CD8-positive, alpha-beta memory T cell (primary cell): ENCODE measurements around the gene GIPR. TPM values are rescaled to one million over a fixed set of nuclear protein-coding genes. Genes with fewer than 3 reads are reported as not detected.
A peak's percentile ranks its signal among the peaks of the same experiment; 100 is the strongest.
"Not testable (repeated sequence)": the region's sequence is repeated elsewhere in the genome, so short reads cannot be mapped to it uniquely, and the experiment has no call there.

ENCODE experiments used
- CTCF ChIA-PET: fragments of 350-600 bp; sonication (Branson Sonifier 250); formaldehyde crosslinking; loops from one replicate; lab custom pipeline; 2021; ENCODE audit warnings: antibody characterized with exemption; lab: Charles Lee
- POLR2A ChIA-PET: fragments of 350-600 bp; sonication (Branson Sonifier 250); formaldehyde crosslinking; loops from one replicate; lab custom pipeline; 2021; ENCODE audit warnings: antibody characterized with exemption; lab: Charles Lee
- DNase-seq, 5 donors: peaks; one replicate each; pipeline versions ENCODE4 v3.0.0 to v3.0.0-alpha.2; 2020 to 2022; ENCODE audit warnings: mixed read lengths in 1 of 5
- H3K27ac ChIP-seq: one replicate; pipeline ENCODE4 v1.7.0; 2013; ENCODE audit warnings: low read depth, mild to moderate bottlenecking, low read length, moderate library complexity
- H3K27me3 ChIP-seq: 2 replicates; pipeline ENCODE4 v1.7.0; 2013; ENCODE audit warnings: low read length, mild to moderate bottlenecking; ENCODE audit not compliant: insufficient read depth, poor library complexity, severe bottlenecking
- H3K36me3 ChIP-seq: 2 replicates; pipeline ENCODE4 v1.7.0; 2013; ENCODE audit warnings: mild to moderate bottlenecking, low read length, moderate library complexity; ENCODE audit not compliant: insufficient read depth
- H3K4me1 ChIP-seq: 2 replicates; pipeline ENCODE4 v1.7.0; 2013; ENCODE audit warnings: mild to moderate bottlenecking, low read length, moderate library complexity; ENCODE audit not compliant: insufficient read depth
- H3K4me3 ChIP-seq: 2 replicates; pipeline ENCODE4 v1.7.0; 2013; ENCODE audit warnings: mild to moderate bottlenecking, low read length
- H3K9me3 ChIP-seq: 2 replicates; pipeline ENCODE4 v1.7.0; 2013; ENCODE audit warnings: mild to moderate bottlenecking, low read length
- H3K27ac Mint-ChIP-seq, 8 donors: one replicate each; pipeline ENCODE4 v1.8.0; 2020 to 2021; ENCODE audit warnings: mixed read lengths in 8 of 8, mild to moderate bottlenecking in 6 of 8, inconsistent platforms in 3 of 8, moderate library complexity in 3 of 8
- H3K27me3 Mint-ChIP-seq, 2 donors: one replicate each; pipeline ENCODE4 v1.8.0; 2020 to 2021; ENCODE audit warnings: mixed read lengths in 2 of 2, mild to moderate bottlenecking in 1 of 2, moderate library complexity in 1 of 2
- H3K36me3 Mint-ChIP-seq, 3 donors: one replicate each; pipeline ENCODE4 v1.8.0; 2020 to 2021; ENCODE audit warnings: mixed read lengths in 3 of 3, inconsistent platforms in 1 of 3, mild to moderate bottlenecking in 1 of 3
- H3K4me1 Mint-ChIP-seq, 3 donors: one replicate each; pipeline ENCODE4 v1.8.0; 2020 to 2021; ENCODE audit warnings: mixed read lengths in 3 of 3, inconsistent platforms in 1 of 3, mild to moderate bottlenecking in 1 of 3
- H3K4me3 Mint-ChIP-seq, 7 donors: one replicate each; pipeline ENCODE4 v1.8.0; 2020 to 2021; ENCODE audit warnings: mixed read lengths in 7 of 7, mild to moderate bottlenecking in 6 of 7, moderate library complexity in 4 of 7, inconsistent platforms in 2 of 7
- H3K9me3 Mint-ChIP-seq, 5 donors: one replicate each; pipeline ENCODE4 v1.8.0; 2020 to 2022; ENCODE audit warnings: mixed read lengths in 5 of 5, mild to moderate bottlenecking in 3 of 5, moderate library complexity in 2 of 5, inconsistent platforms in 1 of 5
- polyA plus RNA-seq: library from polyadenylated mRNA; unstranded; fragments of 300-500 nt; fragmentation: Illumina TruSeq; gene quantifications from one replicate; pipeline ENCODE4 v1.2.3, GENCODE V29; 2021
- total RNA-seq, 2 experiments: library from RNA; stranded (reverse); gene quantifications; one replicate each; pipeline ENCODE4 v1.2.3, GENCODE V29; 2021

GIPR gene
- total and polyA plus RNA-seq, 3 experiments from 2014 or later: 0.21 to 1.9 (median 1.7) TPM

DNA sequence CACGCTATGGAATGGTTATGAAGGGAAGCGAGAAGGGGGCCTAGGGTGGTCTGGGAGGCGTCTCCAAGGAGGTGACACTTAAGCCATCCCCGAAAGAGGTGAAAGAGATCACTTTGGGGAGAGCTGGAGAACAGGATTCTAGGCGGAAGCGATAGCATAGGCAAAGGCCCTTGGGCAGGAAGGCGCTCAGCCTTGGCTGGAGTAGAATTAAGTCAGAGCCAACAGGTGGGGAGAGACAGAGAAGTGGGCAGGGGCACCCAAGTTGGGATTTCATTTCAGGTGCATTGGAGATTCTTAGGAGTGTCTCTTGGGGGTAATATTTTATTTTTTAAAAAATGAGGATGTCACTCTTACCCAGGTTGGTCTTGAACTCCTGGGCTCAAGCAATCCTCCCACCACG lies 14.1 kb downstream of the GIPR start:
- POLR2A ChIA-PET: interaction anchor here (0.6 to 2.1 kb wide), 2 partner anchors 9 to 122 kb away, joined by 3 to 9 read pairs; partner anchors contain the start of genes QPCTL and SNRPD2
- H3K4me3 Mint-ChIP-seq: peak overlapping the region in 4 of 7 donors; percentile 28 to 84 (median 81)
- CTCF ChIA-PET: interaction anchor here (1.0 to 8.6 kb wide), 6 partner anchors 8 to 37 kb away, joined by 3 to 107 read pairs (median 8); partner anchors contain the start of genes QPCTL and SNRPD2

DNA sequence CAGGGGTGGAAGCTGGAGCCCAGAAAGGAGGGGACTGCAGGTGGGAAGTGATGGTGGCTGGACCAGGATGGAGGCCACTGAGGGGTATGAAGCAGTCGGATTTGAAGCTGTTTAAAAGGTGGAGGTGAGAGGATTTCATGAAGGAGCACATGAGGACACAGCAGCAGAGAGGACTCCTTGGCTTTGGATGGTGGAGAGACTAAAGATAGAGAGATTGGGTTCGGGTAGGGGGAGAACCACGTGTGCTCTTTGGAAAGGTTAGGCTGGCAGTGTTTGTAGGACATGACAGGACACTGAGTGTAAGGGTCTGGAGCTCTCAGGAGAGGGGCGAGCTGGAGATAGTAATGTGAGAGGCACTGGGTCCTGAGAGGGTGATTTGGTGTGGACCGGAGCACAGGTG lies 14.9 kb downstream of the GIPR start:
- Mint-ChIP-seq H3K27ac (peak overlapping the region in 3 of 8 donors; percentile 46 to 80 (median 51)), H3K4me3 (no peak overlapping the region), H3K4me1 (peaks cover 6 to 14% (median 10%) of the 10 kb centered on the region in 3 donors), H3K27me3 (no peaks in the 10 kb centered on the region), H3K9me3 (no peaks in the 10 kb centered on the region), H3K36me3 (peaks cover 0 to 43% (median 0%) of the 10 kb centered on the region in 3 donors)
- Histone ChIP-seq H3K36me3 (peaks cover 26% of the 10 kb centered on the region), H3K27ac (no peak overlapping the region), H3K9me3 (no peaks in the 10 kb centered on the region), H3K4me1 (peaks cover 8% of the 10 kb centered on the region), H3K27me3 (no peaks in the 10 kb centered on the region), H3K4me3 (no peak overlapping the region)
- POLR2A ChIA-PET: interaction anchor here (0.6 kb wide), 1 partner anchor 122 kb away, joined by 3 read pairs; no protein-coding TSS in a partner anchor
- CTCF ChIA-PET: interaction anchor here (0.6 to 8.6 kb wide), 4 partner anchors 9 to 996 kb away, joined by 3 to 107 read pairs (median 8); partner anchors contain the start of genes QPCTL and SNRPD2
- no peak for DNase-seq

More for the DNA sequence above, 14.1 kb downstream of the GIPR start:
- Mint-ChIP-seq H3K4me1 (peaks cover 10 to 19% (median 16%) of the 10 kb centered on the region in 3 donors), H3K9me3 (no peaks in the 10 kb centered on the region), H3K27ac (peak overlapping the region in 3 of 8 donors; percentile 54 to 91 (median 69)), H3K36me3 (peaks cover 0 to 35% (median 0%) of the 10 kb centered on the region in 3 donors), H3K27me3 (no peaks in the 10 kb centered on the region)
- Histone ChIP-seq H3K4me3 (peak overlapping the region; percentile 46), H3K9me3 (no peaks in the 10 kb centered on the region), H3K27ac (no peak overlapping the region), H3K36me3 (peaks cover 18% of the 10 kb centered on the region), H3K27me3 (no peaks in the 10 kb centered on the region), H3K4me1 (peaks cover 13% of the 10 kb centered on the region)
- DNase-seq: no peak

- H3K27me3 Mint-ChIP-seq, H3K9me3 ChIP-seq, CTCF ChIA-PET, H3K27ac Mint-ChIP-seq, DNase-seq, POLR2A ChIA-PET, H3K4me3 Mint-ChIP-seq, H3K4me3 ChIP-seq, H3K9me3 Mint-ChIP-seq, H3K27ac ChIP-seq, H3K27me3 ChIP-seq, H3K4me1 ChIP-seq: not testable (repeated sequence)
- peaks cover 0 to 57% (median 0%) of the 10 kb centered on the region in 3 donors for H3K36me3 Mint-ChIP-seq
- H3K4me1 Mint-ChIP-seq: peaks cover 8 to 19% (median 10%) of the 10 kb centered on the region in 3 donors
- H3K36me3 ChIP-seq: peaks cover 33% of the 10 kb centered on the region
These were observed 17.0 kb downstream of the GIPR start for GRCh38 chr19:45685045-45685444.

DNA sequence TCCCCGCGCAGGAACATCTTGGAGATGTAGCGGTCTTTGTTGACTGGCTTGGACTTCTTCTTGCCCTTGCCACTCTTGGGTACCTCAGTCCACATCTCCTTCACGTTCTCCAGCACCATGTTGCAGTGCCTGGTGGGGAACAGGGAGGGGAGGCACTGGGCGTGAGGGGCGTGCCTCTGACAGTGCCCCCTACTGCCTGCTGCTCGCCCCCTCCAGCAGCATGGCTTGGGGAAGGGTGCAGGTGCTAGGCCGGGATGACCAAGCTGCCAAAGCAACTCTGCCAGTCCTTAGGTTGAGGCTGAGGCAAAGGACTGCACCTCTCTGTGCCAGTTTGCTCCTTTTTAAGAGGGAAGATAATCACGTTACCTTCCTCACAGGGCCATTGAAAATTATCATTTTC lies 19.6 kb downstream of the GIPR start:
- H3K27ac Mint-ChIP-seq: no peak overlapping the region

DNA sequence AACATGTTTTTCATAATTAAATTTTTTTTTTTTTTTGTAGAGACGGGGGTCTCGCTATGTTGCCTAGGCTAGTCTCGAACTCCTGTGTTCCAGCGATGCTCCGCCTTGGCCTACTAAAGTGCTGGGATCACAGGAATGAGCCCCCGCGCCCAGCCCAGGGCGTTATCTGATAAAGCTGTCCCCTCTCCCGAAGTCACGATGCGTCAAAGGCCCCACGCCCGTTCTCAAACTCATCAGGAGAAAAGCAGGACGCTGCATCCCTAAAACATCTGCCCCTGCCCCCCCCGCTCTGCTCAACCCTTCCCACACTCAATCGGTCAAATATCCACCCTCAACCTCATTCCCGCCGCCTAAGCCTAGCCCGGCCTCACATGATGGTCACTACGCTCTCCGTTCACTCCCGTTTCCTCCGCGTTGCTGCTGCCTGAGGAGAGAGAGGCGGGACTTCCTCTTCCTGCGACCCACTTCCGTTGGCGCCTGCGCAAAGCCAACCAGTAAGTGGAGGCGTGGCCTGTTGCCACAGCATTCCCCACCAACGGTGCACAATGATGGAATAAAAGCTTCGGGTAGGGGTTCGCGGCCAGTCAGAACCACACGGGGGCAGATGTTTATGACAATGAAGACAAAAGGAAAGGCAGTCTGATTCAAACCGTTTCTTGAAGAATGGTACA lies 23.6 kb downstream of the GIPR start, which contains the start of gene SNRPD2:
Gene SNRPD2 (minus strand): TSS at position 438 of the 671 bp plus-strand sequence. CDS start 65 bp downstream, at position 373.
- peaks cover 7% of the 10 kb centered on the region for H3K4me1 ChIP-seq
- DNase-seq: peak in 4 of 5 donors; percentile 86 to 94 (median 90)
- ChIA-PET CTCF (interaction anchor here (0.8 to 9.0 kb wide), 15 partner anchors 12 to 252 kb away, joined by 3 to 107 read pairs (median 7); partner anchors contain the start of genes EML2, FBXO46, GIPR and SIX5), POLR2A (interaction anchor here (0.6 to 2.5 kb wide), 12 partner anchors 11 to 195 kb away, joined by 3 to 16 read pairs (median 6); partner anchors contain the start of genes EML2, FBXO46 and SIX5)
- H3K36me3 ChIP-seq: peaks cover 17% of the 10 kb centered on the region
- peak within 1 kb of the TSS; percentile 72 for H3K4me3 ChIP-seq
- no peaks in the 10 kb centered on the region for H3K9me3 ChIP-seq
- Mint-ChIP-seq H3K9me3 (no peaks in the 10 kb centered on the region), H3K27me3 (no peaks in the 10 kb centered on the region), H3K4me1 (peaks cover 16 to 26% (median 18%) of the 10 kb centered on the region in 3 donors), H3K27ac (peak within 1 kb of the TSS; percentile 92 to 100 (median 97)), H3K36me3 (peaks cover 0 to 56% (median 2%) of the 10 kb centered on the region in 3 donors), H3K4me3 (peak within 1 kb of the TSS; percentile 91 to 98 (median 93))
- peak within 1 kb of the TSS; percentile 92 for H3K27ac ChIP-seq
- no peaks in the 10 kb centered on the region for H3K27me3 ChIP-seq

More for the DNA sequence above, 19.6 kb downstream of the GIPR start:
- Histone ChIP-seq H3K4me3 (no peak overlapping the region), H3K27ac (no peak overlapping the region), H3K4me1 (peaks cover 7% of the 10 kb centered on the region), H3K9me3 (no peaks in the 10 kb centered on the region), H3K27me3 (no peaks in the 10 kb centered on the region), H3K36me3 (peaks cover 33% of the 10 kb centered on the region)
- peaks cover 11 to 20% (median 18%) of the 10 kb centered on the region in 3 donors for H3K4me1 Mint-ChIP-seq
- H3K9me3 Mint-ChIP-seq: no peaks in the 10 kb centered on the region
- POLR2A ChIA-PET: no interaction called here
- no peak overlapping the region for H3K4me3 Mint-ChIP-seq
- DNase-seq: no peak
- CTCF ChIA-PET: interaction anchor here (9.0 kb wide), 1 partner anchor 8 kb away, joined by 107 read pairs; no protein-coding TSS in a partner anchor
- no peaks in the 10 kb centered on the region for H3K27me3 Mint-ChIP-seq
- H3K36me3 Mint-ChIP-seq: peaks cover 0 to 65% (median 0%) of the 10 kb centered on the region in 3 donors

GRCh38 chr19:45692187-45693105 lies 24.4 kb downstream of the GIPR start, which contains the start of gene QPCTL:
Gene QPCTL, plus strand, starts transcription at chr19:45692666. Its CDS starts 38 bp downstream, at chr19:45692704.
- Histone ChIP-seq H3K27me3 (no peaks in the 10 kb centered on the region), H3K27ac (peak within 1 kb of the TSS; percentile 92), H3K9me3 (no peaks in the 10 kb centered on the region), H3K36me3 (peaks cover 11% of the 10 kb centered on the region), H3K4me1 (peaks cover 7% of the 10 kb centered on the region), H3K4me3 (peak within 1 kb of the TSS; percentile 72)
- Mint-ChIP-seq H3K9me3 (no peaks in the 10 kb centered on the region), H3K4me3 (peak within 1 kb of the TSS; percentile 91 to 98 (median 93)), H3K36me3 (peaks cover 1 to 51% (median 3%) of the 10 kb centered on the region in 3 donors), H3K4me1 (peaks cover 16 to 27% (median 19%) of the 10 kb centered on the region in 3 donors), H3K27ac (peak within 1 kb of the TSS; percentile 92 to 100 (median 97)), H3K27me3 (no peaks in the 10 kb centered on the region)
- ChIA-PET POLR2A (interaction anchor here (0.6 to 2.5 kb wide), 14 partner anchors 11 to 196 kb away, joined by 3 to 16 read pairs (median 4); partner anchors contain the start of genes EML2, FBXO46 and SIX5), CTCF (interaction anchor here (0.6 to 9.0 kb wide), 21 partner anchors 13 to 264 kb away, joined by 3 to 107 read pairs (median 3); partner anchors contain the start of genes FBXO46, GIPR and SIX5)
- DNase-seq: peak; percentile 94 to 98 (median 98)
